SK-N-SH (cell line): ENCODE measurements around the gene STXBP6. TPM values are rescaled to one million over a fixed set of nuclear protein-coding genes. Genes with fewer than 3 reads are reported as not detected.
A peak's percentile ranks its signal among the peaks of the same experiment; 100 is the strongest.

ENCODE experiments used
- CTCF ChIA-PET: fragments of 300-600, 350-600 bp; formaldehyde crosslinking; extraction: SDS; loops from one replicate; lab custom pipeline; 2021; lab: Yijun Ruan, JAX
- POLR2A ChIA-PET: fragments of 350-600 bp; sonication (Branson Sonifier 250); formaldehyde crosslinking; extraction: SDS; loops from one replicate; lab custom pipeline; 2020; ENCODE audit warnings: antibody characterized with exemption, inconsistent platforms; lab: Yijun Ruan, JAX
- DNase-seq: peaks from one replicate; pipeline ENCODE4 v3.0.0; 2012
- H2AFZ ChIP-seq: fragments of 200-600 bp; sonication (generic); 2 replicates; pipeline ENCODE4 v1.8.1; 2016; ENCODE audit warnings: antibody characterized with exemption, mild to moderate bottlenecking, low read depth
- H3F3A ChIP-seq: fragments of 200-600 bp; sonication (generic); replicated peaks from 2 replicates; pipeline ENCODE3; 2016; ENCODE audit warnings: antibody characterized with exemption, mild to moderate bottlenecking; ENCODE audit not compliant: insufficient read depth
- H3K27ac ChIP-seq, 2 experiments: fragments of 200-500 bp in 1 of 2; fragments of 200-600 bp in 1 of 2; sonication (Bioruptor generic) in 1 of 2; sonication (generic), shearing (Covaris generic) in 1 of 2; 2 replicates each; pipeline versions ENCODE4 v1.5.1 to v1.6.1; 2014 to 2016; ENCODE audit warnings: low read depth in 2 of 2, inconsistent platforms in 1 of 2, low read length in 1 of 2, mild to moderate bottlenecking in 1 of 2, mixed read lengths in 1 of 2
- H3K27me3 ChIP-seq: fragments of 200-600 bp; sonication (generic), shearing (Covaris generic); 2 replicates; pipeline ENCODE4 v1.6.1; 2016; ENCODE audit warnings: mixed run types; ENCODE audit not compliant: insufficient read depth
- H3K36me3 ChIP-seq, 2 experiments: fragments of 200-500 bp in 1 of 2; fragments of 200-600 bp in 1 of 2; sonication (Bioruptor generic) in 1 of 2; sonication (generic) in 1 of 2; replicated peaks in 1 of 2; 2 replicates each; pipeline versions ENCODE3 to v1.5.1; 2014 to 2016; ENCODE audit warnings: low read length in 1 of 2, mild to moderate bottlenecking in 1 of 2; ENCODE audit not compliant: insufficient read depth in 2 of 2, control insufficient read depth in 1 of 2
- H3K4me1 ChIP-seq, 2 experiments: fragments of 200-500 bp in 1 of 2; fragments of 200-600 bp in 1 of 2; sonication (Bioruptor generic) in 1 of 2; sonication (generic), shearing (Covaris generic) in 1 of 2; 2 replicates each; pipeline versions ENCODE4 v1.5.1 to v1.6.1; 2014 to 2016; ENCODE audit warnings: low read depth in 1 of 2, low read length in 1 of 2, mixed run types in 1 of 2; ENCODE audit not compliant: insufficient read depth in 2 of 2, control insufficient read depth in 1 of 2
- H3K4me2 ChIP-seq: fragments of 200-600 bp; sonication (generic), shearing (Covaris generic); 2 replicates; pipeline ENCODE4 v1.6.1; 2017; ENCODE audit warnings: mixed run types
- H3K4me3 ChIP-seq, 2 experiments: fragments of 200-500 bp in 1 of 2; fragments of 200-600 bp in 1 of 2; sonication (Bioruptor generic) in 1 of 2; sonication (generic), shearing (Covaris generic) in 1 of 2; 2 replicates each; pipeline versions ENCODE4 v1.5.1 to v1.8.1; 2014 to 2016; ENCODE audit warnings: low read depth in 2 of 2, inconsistent platforms in 1 of 2, low read length in 1 of 2, mild to moderate bottlenecking in 1 of 2, mixed read lengths in 1 of 2, moderate library complexity in 1 of 2
- H3K79me2 ChIP-seq: fragments of 200-600 bp; sonication (generic); 2 replicates; pipeline ENCODE4 v1.8.1; 2017; ENCODE audit warnings: mild to moderate bottlenecking; ENCODE audit not compliant: insufficient read depth
- H3K9ac ChIP-seq: fragments of 200-600 bp; sonication (generic); 2 replicates; pipeline ENCODE4 v1.6.1; 2017; ENCODE audit warnings: mixed run types
- H3K9me2 ChIP-seq: fragments of 200-600 bp; sonication (generic); 2 replicates; pipeline ENCODE4 v1.6.1; 2017; ENCODE audit warnings: mixed run types
- H3K9me3 ChIP-seq: fragments of 200-600 bp; sonication (generic); 2 replicates; pipeline ENCODE4 v1.6.1; 2017; ENCODE audit warnings: mixed run types, mild to moderate bottlenecking, moderate library complexity
- H4K20me1 ChIP-seq: fragments of 200-600 bp; sonication (generic); 2 replicates; pipeline ENCODE4 v1.6.1; 2017; ENCODE audit warnings: mild to moderate bottlenecking, mixed run types; ENCODE audit not compliant: insufficient read depth
- CHD2 ChIP-seq: fragments of 150-350 bp; IDR thresholded peaks from 2 replicates; pipeline ENCODE4 v1.6.1; 2018; ENCODE audit warnings: low read length; ENCODE audit not compliant: partially characterized antibody
- EP300 ChIP-seq, 2 experiments: IDR thresholded peaks; 2 replicates each; pipeline versions ENCODE4 v1.4.0 to v1.6.1; 2012; ENCODE audit warnings: borderline replicate concordance in 1 of 2, low read depth in 1 of 2, low read length in 1 of 2
- FOXM1 ChIP-seq: IDR thresholded peaks from 2 replicates; pipeline ENCODE4 v1.4.0; 2012; ENCODE audit warnings: low read depth, mild to moderate bottlenecking
- GABPA ChIP-seq: IDR thresholded peaks from 2 replicates; pipeline ENCODE4 v1.4.0; 2012; ENCODE audit warnings: low read depth, mild to moderate bottlenecking
- MEF2A ChIP-seq: IDR thresholded peaks from 2 replicates; pipeline ENCODE4 v1.4.0; 2012; ENCODE audit warnings: low read depth, borderline replicate concordance
- MXI1 ChIP-seq: IDR thresholded peaks from 2 replicates; pipeline ENCODE4 v1.6.1; 2012; ENCODE audit warnings: mild to moderate bottlenecking, low read depth, low read length, improper control_type of control experiment
- NRF1 ChIP-seq: IDR thresholded peaks from 2 replicates; pipeline ENCODE4 v1.6.1; 2012; ENCODE audit warnings: low read depth, mild to moderate bottlenecking, low read length
- POLR2AphosphoS5 ChIP-seq: IDR thresholded peaks from 2 replicates; pipeline ENCODE4 v1.6.1; 2012; ENCODE audit warnings: low read depth, low read length
- RAD21 ChIP-seq: IDR thresholded peaks from 2 replicates; pipeline ENCODE4 v1.6.1; 2012; ENCODE audit warnings: mild to moderate bottlenecking, low read length
- RCOR1 ChIP-seq: fragments of 150-350 bp; IDR thresholded peaks from 2 replicates; pipeline ENCODE4 v1.6.1; 2017; ENCODE audit warnings: antibody characterized with exemption, low read length
- SIN3A ChIP-seq: IDR thresholded peaks from 2 replicates; pipeline ENCODE4 v1.6.1; 2012; ENCODE audit warnings: low read depth, mild to moderate bottlenecking, low read length, moderate library complexity, borderline replicate concordance
- SMC3 ChIP-seq: IDR thresholded peaks from 2 replicates; pipeline ENCODE4 v1.6.1; 2012; ENCODE audit warnings: low read depth, low read length, improper control_type of control experiment
- ZBTB33 ChIP-seq: IDR thresholded peaks from 2 replicates; pipeline ENCODE4 v1.4.0; 2012; ENCODE audit warnings: low read depth, borderline replicate concordance
- WGBS: methylation state at CpG from one replicate; pipeline ENCODE4 v1.1.6; 2017; ENCODE audit warnings: low lambda C conversion rate; 5-methylcytosine and 5-hydroxymethylcytosine counted together
- polyA plus RNA-seq, 3 experiments: library from polyadenylated mRNA; depleted of rRNA; stranded (reverse); fragments of >200 nt; gene quantifications; 2 replicates each; pipeline ENCODE4 v1.2.3, GENCODE V29; 2012
- TF ChIP-seq, protein P1 (sequence below): IDR thresholded peaks from 2 replicates; pipeline ENCODE4 v1.6.1; 2012; ENCODE audit warnings: mild to moderate bottlenecking, low read depth, low read length, moderate library complexity
- TF ChIP-seq, protein P2 (sequence below): fragments of 200-600 bp; sonication (generic); IDR thresholded peaks from 2 replicates; pipeline ENCODE4 v1.6.1; 2017; ENCODE audit warnings: antibody characterized with exemption, mild to moderate bottlenecking, moderate library complexity
- TF ChIP-seq, protein P3 (sequence below): IDR thresholded peaks from 2 replicates; pipeline ENCODE4 v1.4.0; 2012; ENCODE audit warnings: low read depth
- TF ChIP-seq, protein P4 (sequence below): fragments of 150-350 bp; IDR thresholded peaks from 2 replicates; pipeline ENCODE4 v1.6.1; 2016; ENCODE audit warnings: mild to moderate bottlenecking, low read depth, low read length

STXBP6 gene
- polyA plus RNA-seq (2012; rRNA removed): 0.16 and 0.36 TPM in 2 replicates
- 0.24 and 0.28 TPM in 2 replicates for polyA plus RNA-seq (2012; cell fraction: cytosol; rRNA removed)
- polyA plus RNA-seq (2012; cell fraction: nucleus; rRNA removed): 0.15 TPM in 1 of 2 replicates, not detected in the other

DNA sequence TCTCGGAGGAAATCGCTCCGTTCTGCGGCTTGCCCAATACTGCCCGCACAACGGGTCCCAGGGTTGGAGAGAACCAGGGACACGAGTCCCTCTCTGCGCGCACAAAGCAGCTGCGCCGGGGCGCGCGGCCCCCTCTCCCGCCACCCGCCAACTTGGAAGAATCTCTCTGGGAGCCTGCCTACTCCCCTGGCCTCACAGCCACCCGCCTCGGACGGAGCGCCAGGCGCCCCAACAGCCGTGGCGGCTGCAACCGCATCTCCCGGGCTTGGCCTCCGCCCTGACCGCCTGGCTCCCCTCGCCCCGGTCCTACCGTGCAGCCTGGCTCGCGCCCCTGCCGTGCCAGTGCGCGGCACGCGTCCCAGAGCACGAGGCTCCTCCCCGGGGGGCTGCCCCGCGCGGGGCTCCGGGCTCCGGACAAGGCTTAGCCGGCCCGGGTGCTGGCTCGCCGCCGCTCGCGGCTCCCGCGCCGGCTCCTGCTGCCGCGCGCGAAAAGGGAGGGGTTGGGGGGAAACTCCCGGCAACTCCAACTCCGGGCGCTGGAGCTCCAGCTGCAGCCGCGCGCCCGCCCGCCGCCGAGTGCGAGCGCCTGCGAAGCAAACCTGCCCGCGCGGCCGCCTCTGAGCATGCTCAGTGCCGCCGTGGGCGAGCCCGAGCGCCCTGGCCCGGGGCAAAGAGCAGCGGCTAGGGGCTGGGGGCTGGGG lies at the start of gene STXBP6:
STXBP6 (minus strand) TSS at position 580 of the 701 bp plus-strand sequence. CDS start 75,329 bp downstream, outside the sequence.
- ChIA-PET CTCF (no interaction called here), POLR2A (no interaction called here)
- Histone ChIP-seq H3K4me1 (no peaks in the 10 kb centered on the region), H3K4me2 (peak within 1 kb of the TSS; percentile 78), H3K4me3 (peak within 1 kb of the TSS; percentile 27 to 49; a peak in 3 of 4 replicates), H3K27ac (no peak within 1 kb of the TSS), H3K79me2 (no peaks in the 10 kb centered on the region), H3F3A (peaks cover 3% of the 10 kb centered on the region), H2AFZ (no peak within 1 kb of the TSS), H3K9ac (no peak within 1 kb of the TSS), H3K9me2 (no peaks in the 10 kb centered on the region), H3K9me3 (no peaks in the 10 kb centered on the region), H3K36me3 (no peaks in the 10 kb centered on the region), H4K20me1 (no peaks in the 10 kb centered on the region), H3K27me3 (peaks cover 50% of the 10 kb centered on the region)
- 0% methylated on average over 12 of the region's 82 CpGs for WGBS
- peak; percentile 29; the same call in 1 of the 2 replicates for TF ChIP-seq NRF1
- no peak for TF ChIP-seq FOXM1
- peak; percentile 37 for DNase-seq

DNA sequence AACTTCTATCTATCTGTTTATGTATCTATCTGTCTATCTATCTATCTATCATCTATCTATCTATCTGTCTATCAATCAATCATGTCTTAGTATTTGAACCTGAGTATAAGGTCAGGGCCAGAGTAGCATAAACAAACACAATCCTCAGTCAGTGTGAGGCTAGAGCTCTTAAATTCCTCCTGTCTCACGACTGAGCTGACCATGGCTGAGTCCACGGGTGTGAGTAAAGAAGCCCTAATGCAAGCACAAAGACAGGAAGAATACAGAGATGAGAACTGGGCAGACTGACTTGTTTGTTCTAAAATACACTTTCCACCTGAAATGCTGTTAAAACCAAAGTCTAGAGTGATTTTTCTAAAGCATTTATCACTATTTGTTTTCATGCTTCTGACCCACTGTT lies 47.2 kb upstream of the STXBP6 start:
- no peak overlapping the region for H3K4me3 ChIP-seq
- H3K79me2 ChIP-seq: no peaks in the 10 kb centered on the region
- H2AFZ ChIP-seq: no peak overlapping the region
- H3F3A ChIP-seq: no peaks in the 10 kb centered on the region
- no peaks in the 10 kb centered on the region; the same call in 1 of the 2 replicates for H3K27me3 ChIP-seq
- H3K36me3 ChIP-seq: no peaks in the 10 kb centered on the region
- no peaks in the 10 kb centered on the region for H3K9me2 ChIP-seq
- H3K4me1 ChIP-seq: no peaks in the 10 kb centered on the region
- no peak overlapping the region for H3K27ac ChIP-seq
- POLR2A ChIA-PET: no interaction called here
- no peaks in the 10 kb centered on the region for H3K9me3 ChIP-seq
- H3K9ac ChIP-seq: no peak overlapping the region
- H4K20me1 ChIP-seq: no peaks in the 10 kb centered on the region
- WGBS: 0% methylated on average over 2 of the region's 2 CpGs
- CTCF ChIA-PET: no interaction called here
- no peak for DNase-seq
- no peak overlapping the region for H3K4me2 ChIP-seq
- TF ChIP-seq, protein P1, sequence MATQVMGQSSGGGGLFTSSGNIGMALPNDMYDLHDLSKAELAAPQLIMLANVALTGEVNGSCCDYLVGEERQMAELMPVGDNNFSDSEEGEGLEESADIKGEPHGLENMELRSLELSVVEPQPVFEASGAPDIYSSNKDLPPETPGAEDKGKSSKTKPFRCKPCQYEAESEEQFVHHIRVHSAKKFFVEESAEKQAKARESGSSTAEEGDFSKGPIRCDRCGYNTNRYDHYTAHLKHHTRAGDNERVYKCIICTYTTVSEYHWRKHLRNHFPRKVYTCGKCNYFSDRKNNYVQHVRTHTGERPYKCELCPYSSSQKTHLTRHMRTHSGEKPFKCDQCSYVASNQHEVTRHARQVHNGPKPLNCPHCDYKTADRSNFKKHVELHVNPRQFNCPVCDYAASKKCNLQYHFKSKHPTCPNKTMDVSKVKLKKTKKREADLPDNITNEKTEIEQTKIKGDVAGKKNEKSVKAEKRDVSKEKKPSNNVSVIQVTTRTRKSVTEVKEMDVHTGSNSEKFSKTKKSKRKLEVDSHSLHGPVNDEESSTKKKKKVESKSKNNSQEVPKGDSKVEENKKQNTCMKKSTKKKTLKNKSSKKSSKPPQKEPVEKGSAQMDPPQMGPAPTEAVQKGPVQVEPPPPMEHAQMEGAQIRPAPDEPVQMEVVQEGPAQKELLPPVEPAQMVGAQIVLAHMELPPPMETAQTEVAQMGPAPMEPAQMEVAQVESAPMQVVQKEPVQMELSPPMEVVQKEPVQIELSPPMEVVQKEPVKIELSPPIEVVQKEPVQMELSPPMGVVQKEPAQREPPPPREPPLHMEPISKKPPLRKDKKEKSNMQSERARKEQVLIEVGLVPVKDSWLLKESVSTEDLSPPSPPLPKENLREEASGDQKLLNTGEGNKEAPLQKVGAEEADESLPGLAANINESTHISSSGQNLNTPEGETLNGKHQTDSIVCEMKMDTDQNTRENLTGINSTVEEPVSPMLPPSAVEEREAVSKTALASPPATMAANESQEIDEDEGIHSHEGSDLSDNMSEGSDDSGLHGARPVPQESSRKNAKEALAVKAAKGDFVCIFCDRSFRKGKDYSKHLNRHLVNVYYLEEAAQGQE: no peak
- TF ChIP-seq SMC3: no peak
- no peak for TF ChIP-seq NRF1
- no peak for TF ChIP-seq POLR2AphosphoS5
- TF ChIP-seq, protein P2, sequence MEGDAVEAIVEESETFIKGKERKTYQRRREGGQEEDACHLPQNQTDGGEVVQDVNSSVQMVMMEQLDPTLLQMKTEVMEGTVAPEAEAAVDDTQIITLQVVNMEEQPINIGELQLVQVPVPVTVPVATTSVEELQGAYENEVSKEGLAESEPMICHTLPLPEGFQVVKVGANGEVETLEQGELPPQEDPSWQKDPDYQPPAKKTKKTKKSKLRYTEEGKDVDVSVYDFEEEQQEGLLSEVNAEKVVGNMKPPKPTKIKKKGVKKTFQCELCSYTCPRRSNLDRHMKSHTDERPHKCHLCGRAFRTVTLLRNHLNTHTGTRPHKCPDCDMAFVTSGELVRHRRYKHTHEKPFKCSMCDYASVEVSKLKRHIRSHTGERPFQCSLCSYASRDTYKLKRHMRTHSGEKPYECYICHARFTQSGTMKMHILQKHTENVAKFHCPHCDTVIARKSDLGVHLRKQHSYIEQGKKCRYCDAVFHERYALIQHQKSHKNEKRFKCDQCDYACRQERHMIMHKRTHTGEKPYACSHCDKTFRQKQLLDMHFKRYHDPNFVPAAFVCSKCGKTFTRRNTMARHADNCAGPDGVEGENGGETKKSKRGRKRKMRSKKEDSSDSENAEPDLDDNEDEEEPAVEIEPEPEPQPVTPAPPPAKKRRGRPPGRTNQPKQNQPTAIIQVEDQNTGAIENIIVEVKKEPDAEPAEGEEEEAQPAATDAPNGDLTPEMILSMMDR: no peak
- TF ChIP-seq GABPA: no peak
- TF ChIP-seq MEF2A: no peak
- no peak for TF ChIP-seq SIN3A
- TF ChIP-seq RAD21: no peak
- TF ChIP-seq, protein P3, sequence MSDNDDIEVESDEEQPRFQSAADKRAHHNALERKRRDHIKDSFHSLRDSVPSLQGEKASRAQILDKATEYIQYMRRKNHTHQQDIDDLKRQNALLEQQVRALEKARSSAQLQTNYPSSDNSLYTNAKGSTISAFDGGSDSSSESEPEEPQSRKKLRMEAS: no peak
- no peak for TF ChIP-seq FOXM1
- TF ChIP-seq, protein P4, sequence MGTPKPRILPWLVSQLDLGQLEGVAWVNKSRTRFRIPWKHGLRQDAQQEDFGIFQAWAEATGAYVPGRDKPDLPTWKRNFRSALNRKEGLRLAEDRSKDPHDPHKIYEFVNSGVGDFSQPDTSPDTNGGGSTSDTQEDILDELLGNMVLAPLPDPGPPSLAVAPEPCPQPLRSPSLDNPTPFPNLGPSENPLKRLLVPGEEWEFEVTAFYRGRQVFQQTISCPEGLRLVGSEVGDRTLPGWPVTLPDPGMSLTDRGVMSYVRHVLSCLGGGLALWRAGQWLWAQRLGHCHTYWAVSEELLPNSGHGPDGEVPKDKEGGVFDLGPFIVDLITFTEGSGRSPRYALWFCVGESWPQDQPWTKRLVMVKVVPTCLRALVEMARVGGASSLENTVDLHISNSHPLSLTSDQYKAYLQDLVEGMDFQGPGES: no peak
- TF ChIP-seq RCOR1: no peak
- TF ChIP-seq MXI1: no peak
- no peak for TF ChIP-seq ZBTB33
- TF ChIP-seq EP300 (IDR thresholded peaks at IDR 0.05; ENCODE audit: borderline replicate concordance in 1 of 2, low read depth in 1 of 2, low read length in 1 of 2): no peak
- TF ChIP-seq CHD2: no peak
